NB4 (cell line): Measurements from ENCODE around the gene SLC10A3.

ENCODE experiments used
- MYC ChIP-seq: IDR thresholded peaks from 2 replicates; pipeline ENCODE4 v1.6.1; 2011; ENCODE audit warnings: low read depth, low read length
- POLR2A ChIP-seq: IDR thresholded peaks from 2 replicates; pipeline ENCODE4 v1.6.1; 2011; ENCODE audit warnings: mild to moderate bottlenecking; ENCODE audit not compliant: insufficient read length; ENCODE audit errors: extremely low read depth
- TF ChIP-seq, protein P1 (sequence below): IDR thresholded peaks from one replicate; pipeline ENCODE4 v1.5.1; 2012; ENCODE audit warnings: low read depth, low read length
- TF ChIP-seq, protein P2 (sequence below): IDR thresholded peaks from 2 replicates; pipeline ENCODE4 v1.6.1; 2011; ENCODE audit warnings: low read depth, low read length

DNA sequence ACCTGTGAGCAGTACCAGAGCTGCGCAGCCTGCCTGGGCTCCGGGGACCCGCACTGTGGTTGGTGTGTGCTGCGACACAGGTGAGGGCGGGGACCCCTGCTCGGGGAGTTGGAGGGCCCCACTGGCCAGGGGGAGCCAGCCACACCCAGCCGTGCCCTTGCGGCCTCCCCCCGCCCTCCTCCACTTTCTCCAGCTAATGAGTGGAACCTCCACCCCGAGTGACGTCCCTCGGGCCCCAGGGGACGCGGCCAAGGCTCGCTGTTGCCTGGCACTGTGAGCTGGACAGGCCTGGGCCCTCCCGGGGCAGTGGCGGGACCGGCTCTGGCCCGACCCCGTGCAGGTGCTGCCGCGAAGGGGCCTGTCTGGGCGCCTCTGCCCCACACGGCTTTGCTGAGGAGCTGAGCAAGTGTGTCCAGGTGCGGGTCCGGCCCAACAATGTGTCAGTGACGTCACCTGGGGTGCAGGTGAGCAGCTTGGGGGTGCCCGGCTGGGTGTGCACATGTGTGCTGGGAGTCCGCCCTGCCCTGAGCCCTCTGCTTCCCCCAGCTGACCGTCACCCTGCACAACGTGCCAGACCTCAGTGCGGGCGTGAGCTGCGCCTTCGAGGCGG is 26.7 kb downstream of the SLC10A3 start:
- TF ChIP-seq, protein P1, sequence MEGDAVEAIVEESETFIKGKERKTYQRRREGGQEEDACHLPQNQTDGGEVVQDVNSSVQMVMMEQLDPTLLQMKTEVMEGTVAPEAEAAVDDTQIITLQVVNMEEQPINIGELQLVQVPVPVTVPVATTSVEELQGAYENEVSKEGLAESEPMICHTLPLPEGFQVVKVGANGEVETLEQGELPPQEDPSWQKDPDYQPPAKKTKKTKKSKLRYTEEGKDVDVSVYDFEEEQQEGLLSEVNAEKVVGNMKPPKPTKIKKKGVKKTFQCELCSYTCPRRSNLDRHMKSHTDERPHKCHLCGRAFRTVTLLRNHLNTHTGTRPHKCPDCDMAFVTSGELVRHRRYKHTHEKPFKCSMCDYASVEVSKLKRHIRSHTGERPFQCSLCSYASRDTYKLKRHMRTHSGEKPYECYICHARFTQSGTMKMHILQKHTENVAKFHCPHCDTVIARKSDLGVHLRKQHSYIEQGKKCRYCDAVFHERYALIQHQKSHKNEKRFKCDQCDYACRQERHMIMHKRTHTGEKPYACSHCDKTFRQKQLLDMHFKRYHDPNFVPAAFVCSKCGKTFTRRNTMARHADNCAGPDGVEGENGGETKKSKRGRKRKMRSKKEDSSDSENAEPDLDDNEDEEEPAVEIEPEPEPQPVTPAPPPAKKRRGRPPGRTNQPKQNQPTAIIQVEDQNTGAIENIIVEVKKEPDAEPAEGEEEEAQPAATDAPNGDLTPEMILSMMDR: no peak
- TF ChIP-seq POLR2A (no peak), MYC (no peak)
- TF ChIP-seq, protein P2, sequence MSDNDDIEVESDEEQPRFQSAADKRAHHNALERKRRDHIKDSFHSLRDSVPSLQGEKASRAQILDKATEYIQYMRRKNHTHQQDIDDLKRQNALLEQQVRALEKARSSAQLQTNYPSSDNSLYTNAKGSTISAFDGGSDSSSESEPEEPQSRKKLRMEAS: no peak
